DMS114 treated with DMSO at 0.1 percent for 48 hours (cell line): ENCODE data around the gene WFIKKN1.
"Not testable (repeated sequence)": the region's sequence is repeated elsewhere in the genome, so short reads cannot be mapped to it uniquely, and the experiment has no call there.

Experiments
- DNase-seq: peaks from one replicate; lab custom pipeline; 2025; ENCODE audit not compliant: unreplicated experiment; lab: John Stamatoyannopoulos, UW

WFIKKN1 gene

GRCh38 chr16:595094-595528, 35.7 kb upstream of the WFIKKN1 start:
- DNase-seq: no peak

- DNase-seq: no peak
Observed at GRCh38 chr16:595942-596735, 34.6 kb upstream of the WFIKKN1 start.

GRCh38 chr16:596736-597060, 34.1 kb upstream of the WFIKKN1 start:
- no peak for DNase-seq

GRCh38 chr16:597655-598054, 33.1 kb upstream of the WFIKKN1 start:
- DNase-seq: not testable (repeated sequence)

GRCh38 chr16:598823-599739, 31.7 kb upstream of the WFIKKN1 start:
- DNase-seq: no peak

GRCh38 chr16:600781-601180, 30.0 kb upstream of the WFIKKN1 start:
- no peak for DNase-seq

- DNase-seq: no peak
Observed at GRCh38 chr16:603933-604332, 26.9 kb upstream of the WFIKKN1 start.

GRCh38 chr16:606656-607307, 24.0 kb upstream of the WFIKKN1 start:
- no peak for DNase-seq

- no peak for DNase-seq
Observed at GRCh38 chr16:608019-608418, 22.8 kb upstream of the WFIKKN1 start.

GRCh38 chr16:609316-609715, 21.5 kb upstream of the WFIKKN1 start:
- DNase-seq: no peak

GRCh38 chr16:609984-610383, 20.8 kb upstream of the WFIKKN1 start:
- no peak for DNase-seq

GRCh38 chr16:610513-611381, 20.0 kb upstream of the WFIKKN1 start:
- no peak for DNase-seq

GRCh38 chr16:615122-615521, 15.7 kb upstream of the WFIKKN1 start:
- DNase-seq: no peak

- DNase-seq: no peak
Observed at GRCh38 chr16:616733-617586, 13.8 kb upstream of the WFIKKN1 start.

GRCh38 chr16:617855-618254, 12.9 kb upstream of the WFIKKN1 start:
- no peak for DNase-seq

GRCh38 chr16:619476-620100, 11.2 kb upstream of the WFIKKN1 start:
- no peak for DNase-seq

GRCh38 chr16:620700-621525, 9.9 kb upstream of the WFIKKN1 start:
- DNase-seq: no peak

GRCh38 chr16:621526-622105, 9.2 kb upstream of the WFIKKN1 start:
- DNase-seq: no peak
